SK-N-SH (cell line): ENCODE results near the gene DLG2.

Source experiments
- CTCF ChIP-seq: fragments of 200-600 bp; sonication (generic); IDR thresholded peaks from 2 replicates; pipeline ENCODE4 v1.6.1; 2017; ENCODE audit warnings: antibody characterized with exemption, mild to moderate bottlenecking, moderate library complexity
- ELF1 ChIP-seq: IDR thresholded peaks from 2 replicates; pipeline ENCODE4 v1.4.0; 2012
- EP300 ChIP-seq, 2 experiments: IDR thresholded peaks; 2 replicates each; pipeline versions ENCODE4 v1.4.0 to v1.6.1; 2012; ENCODE audit warnings: borderline replicate concordance in 1 of 2, low read depth in 1 of 2, low read length in 1 of 2
- EZH2phosphoT487 ChIP-seq: fragments of 200-600 bp; sonication (generic); IDR thresholded peaks from 2 replicates; pipeline ENCODE4 v1.6.1; 2017; ENCODE audit warnings: low read depth, mixed run types, mild to moderate bottlenecking, antibody characterized with exemption, moderate library complexity, borderline replicate concordance
- NFIC ChIP-seq: IDR thresholded peaks from 2 replicates; pipeline ENCODE4 v1.4.0; 2012; ENCODE audit warnings: borderline replicate concordance
- NRF1 ChIP-seq: IDR thresholded peaks from 2 replicates; pipeline ENCODE4 v1.6.1; 2012; ENCODE audit warnings: low read depth, mild to moderate bottlenecking, low read length
- POLR2AphosphoS5 ChIP-seq: IDR thresholded peaks from 2 replicates; pipeline ENCODE4 v1.6.1; 2012; ENCODE audit warnings: low read depth, low read length
- RAD21 ChIP-seq: IDR thresholded peaks from 2 replicates; pipeline ENCODE4 v1.6.1; 2012; ENCODE audit warnings: mild to moderate bottlenecking, low read length
- RFX5 ChIP-seq: IDR thresholded peaks from 2 replicates; pipeline ENCODE4 v1.6.1; 2012; ENCODE audit warnings: mild to moderate bottlenecking, improper control_type of control experiment, low read length
- SIN3A ChIP-seq: IDR thresholded peaks from 2 replicates; pipeline ENCODE4 v1.6.1; 2012; ENCODE audit warnings: low read depth, mild to moderate bottlenecking, low read length, moderate library complexity, borderline replicate concordance
- SMC3 ChIP-seq: IDR thresholded peaks from 2 replicates; pipeline ENCODE4 v1.6.1; 2012; ENCODE audit warnings: low read depth, low read length, improper control_type of control experiment
- USF1 ChIP-seq: IDR thresholded peaks from 2 replicates; pipeline ENCODE4 v1.4.0; 2012; ENCODE audit warnings: low read depth, borderline replicate concordance
- TF ChIP-seq, protein P1 (sequence below): IDR thresholded peaks from 2 replicates; pipeline ENCODE4 v1.6.1; 2012; ENCODE audit warnings: mild to moderate bottlenecking, low read depth, low read length, moderate library complexity
- TF ChIP-seq, protein P2 (sequence below): IDR thresholded peaks from 2 replicates; pipeline ENCODE4 v1.4.0; 2012; ENCODE audit warnings: low read depth

- TF ChIP-seq CTCF: no peak
- no peak for TF ChIP-seq SMC3
- no peak for TF ChIP-seq NRF1
- TF ChIP-seq, protein P1, sequence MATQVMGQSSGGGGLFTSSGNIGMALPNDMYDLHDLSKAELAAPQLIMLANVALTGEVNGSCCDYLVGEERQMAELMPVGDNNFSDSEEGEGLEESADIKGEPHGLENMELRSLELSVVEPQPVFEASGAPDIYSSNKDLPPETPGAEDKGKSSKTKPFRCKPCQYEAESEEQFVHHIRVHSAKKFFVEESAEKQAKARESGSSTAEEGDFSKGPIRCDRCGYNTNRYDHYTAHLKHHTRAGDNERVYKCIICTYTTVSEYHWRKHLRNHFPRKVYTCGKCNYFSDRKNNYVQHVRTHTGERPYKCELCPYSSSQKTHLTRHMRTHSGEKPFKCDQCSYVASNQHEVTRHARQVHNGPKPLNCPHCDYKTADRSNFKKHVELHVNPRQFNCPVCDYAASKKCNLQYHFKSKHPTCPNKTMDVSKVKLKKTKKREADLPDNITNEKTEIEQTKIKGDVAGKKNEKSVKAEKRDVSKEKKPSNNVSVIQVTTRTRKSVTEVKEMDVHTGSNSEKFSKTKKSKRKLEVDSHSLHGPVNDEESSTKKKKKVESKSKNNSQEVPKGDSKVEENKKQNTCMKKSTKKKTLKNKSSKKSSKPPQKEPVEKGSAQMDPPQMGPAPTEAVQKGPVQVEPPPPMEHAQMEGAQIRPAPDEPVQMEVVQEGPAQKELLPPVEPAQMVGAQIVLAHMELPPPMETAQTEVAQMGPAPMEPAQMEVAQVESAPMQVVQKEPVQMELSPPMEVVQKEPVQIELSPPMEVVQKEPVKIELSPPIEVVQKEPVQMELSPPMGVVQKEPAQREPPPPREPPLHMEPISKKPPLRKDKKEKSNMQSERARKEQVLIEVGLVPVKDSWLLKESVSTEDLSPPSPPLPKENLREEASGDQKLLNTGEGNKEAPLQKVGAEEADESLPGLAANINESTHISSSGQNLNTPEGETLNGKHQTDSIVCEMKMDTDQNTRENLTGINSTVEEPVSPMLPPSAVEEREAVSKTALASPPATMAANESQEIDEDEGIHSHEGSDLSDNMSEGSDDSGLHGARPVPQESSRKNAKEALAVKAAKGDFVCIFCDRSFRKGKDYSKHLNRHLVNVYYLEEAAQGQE: no peak
- no peak for TF ChIP-seq EZH2phosphoT487
- no peak for TF ChIP-seq RFX5
- TF ChIP-seq EP300 (IDR thresholded peaks at IDR 0.05; ENCODE audit: borderline replicate concordance in 1 of 2, low read depth in 1 of 2, low read length in 1 of 2): no peak
- no peak for TF ChIP-seq RAD21
- TF ChIP-seq POLR2AphosphoS5: no peak
- no peak for TF ChIP-seq SIN3A
- no peak for TF ChIP-seq ELF1
- TF ChIP-seq USF1: no peak
- TF ChIP-seq, protein P2, sequence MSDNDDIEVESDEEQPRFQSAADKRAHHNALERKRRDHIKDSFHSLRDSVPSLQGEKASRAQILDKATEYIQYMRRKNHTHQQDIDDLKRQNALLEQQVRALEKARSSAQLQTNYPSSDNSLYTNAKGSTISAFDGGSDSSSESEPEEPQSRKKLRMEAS: no peak
- TF ChIP-seq NFIC: no peak
Observed at GRCh38 chr11:84290647-84291046, 1336.5 kb downstream of the DLG2 start.
